GM19467 (cell line): ENCODE results near the gene ERICH6.
A peak's percentile ranks its signal among the peaks of the same experiment; 100 is the strongest.

Experiments
- ATAC-seq: cut with Tn5 transposase; IDR thresholded peaks from one replicate; pipeline ENCODE4 v1.9.1; 2021; ENCODE audit warnings: mild to moderate bottlenecking, moderate library complexity; ENCODE audit not compliant: unreplicated experiment

Gene ERICH6

DNA sequence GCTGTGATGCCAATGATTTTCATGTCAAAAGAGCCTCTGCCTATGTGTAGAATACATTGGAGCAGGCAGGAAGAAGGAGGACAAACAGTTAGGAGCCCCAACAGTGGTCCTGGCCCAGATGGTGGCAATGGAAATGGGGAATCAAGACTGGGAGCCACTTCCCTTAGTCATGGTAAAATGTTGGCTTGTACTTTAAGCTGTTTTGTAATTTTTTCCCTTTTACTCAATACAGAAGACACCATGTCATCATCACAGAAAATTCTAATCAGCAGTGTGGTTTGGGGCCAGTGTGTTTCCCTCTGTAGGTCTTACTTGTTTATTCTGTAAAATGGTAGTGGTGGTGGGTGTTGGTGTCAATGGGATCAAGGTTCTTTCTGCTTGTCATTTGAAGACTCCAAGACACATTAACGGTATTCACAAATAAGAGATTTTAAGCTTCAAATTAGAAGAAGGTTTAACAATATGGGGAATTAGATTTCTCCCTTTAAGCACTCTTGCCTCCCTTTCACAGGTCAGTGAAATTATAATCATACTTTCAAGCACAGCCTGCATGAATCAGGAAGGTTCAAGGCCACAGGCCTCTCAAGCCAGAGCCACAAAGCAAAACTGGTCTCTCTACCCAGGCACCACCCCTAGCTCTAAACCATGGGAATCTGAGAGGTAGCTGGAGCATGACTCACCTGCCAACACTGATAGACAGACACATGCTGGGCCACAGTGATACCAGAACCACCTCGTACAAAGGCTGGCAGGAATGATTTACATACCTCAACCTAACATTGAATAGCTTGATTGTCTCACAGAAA lies 34.4 kb upstream of the ERICH6 start:
- ATAC-seq, result no peak

DNA sequence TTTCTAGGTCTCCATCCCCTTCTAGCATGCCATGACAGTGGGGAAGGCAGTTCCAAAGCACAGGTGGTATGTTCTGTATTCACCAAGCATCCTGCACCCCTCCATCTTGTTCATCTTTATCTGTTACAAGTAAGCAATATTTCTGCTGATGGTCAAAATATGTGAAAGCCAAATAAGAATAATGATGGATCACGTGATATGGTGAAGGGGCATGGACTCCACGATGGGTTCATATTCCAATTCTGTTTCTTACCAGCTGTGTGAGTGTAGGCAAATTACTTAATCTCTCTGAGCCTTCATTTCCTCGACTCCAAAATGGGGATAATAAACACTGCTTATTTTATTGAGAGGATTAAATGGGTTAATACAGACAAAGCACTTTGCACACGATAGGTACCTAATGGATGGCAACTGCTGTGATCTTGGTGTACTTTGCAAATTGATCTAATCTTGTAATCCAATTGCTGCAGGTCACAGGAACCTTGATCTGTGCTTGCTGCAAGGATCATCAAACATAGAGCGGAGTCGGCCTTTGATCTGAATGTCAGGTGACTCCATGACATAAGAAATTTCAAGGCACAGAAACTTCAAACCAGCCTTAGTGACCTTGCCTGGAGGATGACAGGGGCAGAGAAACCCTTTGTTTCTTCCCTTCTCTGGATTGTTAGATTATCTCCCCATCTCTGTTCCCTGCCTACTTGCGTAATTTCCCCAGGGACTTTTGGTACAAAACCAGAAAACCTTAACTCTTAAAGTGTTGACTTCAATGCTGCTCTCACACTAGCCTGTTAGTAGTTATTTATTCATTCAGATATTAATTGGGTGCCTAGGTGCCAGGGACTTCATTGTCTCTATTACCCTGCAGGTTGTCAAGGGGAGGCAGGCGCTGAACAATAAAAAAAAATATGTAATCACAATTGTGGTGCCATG lies 33.4 kb upstream of the ERICH6 start:
- ATAC-seq, result no peak

DNA sequence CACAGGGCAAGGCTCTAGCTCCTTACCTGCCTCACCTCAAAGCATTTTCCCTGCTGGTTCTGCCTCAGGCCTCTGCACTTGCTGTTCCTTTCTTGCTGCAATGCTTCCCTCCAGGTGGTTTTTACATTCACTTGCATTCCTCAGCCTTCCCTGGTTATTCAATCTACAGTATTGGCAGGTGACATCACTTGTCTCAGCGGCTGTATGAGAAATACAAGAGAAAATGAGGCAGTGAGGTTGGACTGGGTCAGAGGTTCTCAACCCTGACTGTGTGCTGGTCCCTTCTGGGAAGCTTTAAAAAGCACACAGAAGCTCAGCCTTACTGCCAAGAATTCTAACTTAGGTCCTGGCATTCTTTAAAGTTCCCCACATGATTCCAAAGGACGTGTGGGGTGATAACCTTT lies 32.6 kb upstream of the ERICH6 start:
- ATAC-seq, result no peak

DNA sequence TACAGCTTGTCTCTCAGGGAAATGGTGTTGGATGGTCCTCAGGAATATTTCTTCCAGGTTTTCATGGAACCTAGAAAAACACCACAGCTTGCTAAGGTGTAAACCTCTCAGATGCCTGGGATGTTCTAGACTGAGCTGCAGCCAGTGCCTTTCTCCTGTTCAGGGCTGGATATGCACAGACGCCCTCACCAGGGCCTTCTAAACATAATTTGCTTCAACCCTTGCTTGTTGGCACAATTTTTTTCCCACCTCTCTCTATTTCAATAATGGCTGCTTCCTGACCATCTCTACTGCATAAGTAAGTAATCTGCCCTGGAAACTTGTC lies 31.0 kb upstream of the ERICH6 start:
- ATAC-seq, result no peak

DNA sequence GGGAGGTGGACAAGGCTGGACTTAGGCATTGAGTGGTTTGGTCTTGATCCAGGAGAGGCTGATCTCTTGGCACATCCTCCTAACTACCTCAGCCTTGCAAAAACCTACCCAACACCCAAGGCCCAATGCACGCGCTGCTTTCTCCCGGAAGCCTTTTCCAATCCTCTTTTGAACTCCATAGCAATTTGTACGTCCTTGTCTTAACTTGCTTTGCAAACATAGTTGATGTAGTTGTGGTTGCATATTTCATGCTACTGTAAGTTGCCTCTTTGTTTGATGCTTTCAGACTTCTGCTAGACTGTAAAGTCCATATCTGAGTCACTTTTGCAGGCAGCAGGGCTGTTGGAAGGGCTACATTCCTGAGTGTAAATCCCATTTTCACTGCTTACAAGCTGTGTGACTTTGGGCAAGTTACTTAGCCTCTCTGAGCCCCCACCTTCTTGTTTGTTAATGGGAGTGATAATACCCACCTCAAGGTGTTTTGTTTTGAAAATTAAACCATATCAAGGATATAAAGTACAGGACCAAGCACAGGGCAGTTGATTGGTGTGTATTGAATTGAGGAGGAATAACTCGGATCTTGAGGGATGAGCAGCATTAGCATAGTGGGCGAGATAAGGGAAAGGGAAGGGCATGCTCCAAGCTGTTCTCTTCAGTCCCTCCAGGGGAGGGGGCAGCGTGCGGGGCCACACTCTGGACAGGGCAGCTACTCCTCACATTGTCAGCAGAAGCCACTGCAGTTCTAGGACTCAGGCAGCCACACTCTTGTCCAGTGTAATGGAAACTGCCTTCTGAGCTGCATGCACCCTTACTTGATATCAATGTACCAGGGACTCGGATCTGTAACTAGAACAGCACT lies 30.4 kb upstream of the ERICH6 start:
- ATAC-seq, result no peak

DNA sequence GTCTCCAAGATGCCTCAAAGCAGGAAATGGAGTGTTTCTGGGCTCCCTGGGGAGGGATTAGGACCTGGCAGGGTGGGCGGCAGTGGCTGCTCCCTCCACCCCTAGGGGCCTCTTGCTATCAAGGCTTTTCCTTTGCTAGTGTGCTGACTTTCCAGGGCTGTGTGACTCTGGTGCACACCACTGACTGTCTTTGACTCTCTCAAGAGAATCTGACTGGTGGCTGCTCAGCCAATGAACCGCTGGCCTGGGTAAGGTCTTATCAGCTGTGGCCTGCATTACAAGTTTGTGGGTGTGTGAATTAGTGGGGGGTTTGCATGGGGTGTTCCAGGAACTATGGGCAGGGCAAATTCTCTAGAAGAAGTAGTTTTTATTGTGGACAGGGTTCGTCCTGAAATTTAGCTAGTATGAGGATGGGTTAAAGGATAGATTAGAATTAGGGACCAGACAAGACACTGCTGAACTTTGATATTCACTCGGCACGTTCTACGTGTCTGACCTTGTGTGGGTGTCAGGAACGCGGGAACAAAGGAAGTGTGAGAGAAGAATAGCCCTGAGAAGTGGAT lies 29.7 kb upstream of the ERICH6 start:
- no peak for ATAC-seq

DNA sequence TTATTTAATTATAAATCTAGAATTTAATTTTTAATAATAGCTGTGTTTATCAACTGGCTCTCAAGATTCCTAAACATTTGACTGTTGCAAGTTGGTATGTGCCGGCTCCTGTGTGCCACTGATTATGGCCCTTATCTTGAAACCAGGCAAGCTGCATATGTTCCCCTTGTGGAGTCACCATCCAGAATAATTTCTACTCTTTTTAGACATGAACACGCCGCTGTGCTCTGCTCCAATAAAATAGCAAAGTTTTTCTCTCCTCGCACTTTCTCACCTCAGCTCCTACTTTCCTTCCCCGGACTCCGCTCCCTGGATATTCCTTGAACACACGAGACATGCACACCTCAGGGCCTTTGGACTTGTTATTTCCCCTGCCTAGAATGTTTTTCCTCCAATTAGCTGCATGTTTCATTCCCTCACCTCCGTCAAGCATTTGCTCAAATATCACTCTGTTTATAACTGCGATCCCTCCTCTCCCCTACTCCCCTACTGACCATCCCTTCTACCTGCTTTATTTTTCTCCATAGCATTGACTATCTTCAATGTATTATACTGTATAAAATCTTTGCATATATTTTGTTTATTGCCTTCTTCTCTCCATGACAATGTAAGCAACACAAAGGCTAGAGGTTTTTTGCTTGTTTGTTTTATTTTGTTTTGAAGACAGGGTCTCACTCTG lies 26.1 kb upstream of the ERICH6 start:
- ATAC-seq, result no peak

DNA sequence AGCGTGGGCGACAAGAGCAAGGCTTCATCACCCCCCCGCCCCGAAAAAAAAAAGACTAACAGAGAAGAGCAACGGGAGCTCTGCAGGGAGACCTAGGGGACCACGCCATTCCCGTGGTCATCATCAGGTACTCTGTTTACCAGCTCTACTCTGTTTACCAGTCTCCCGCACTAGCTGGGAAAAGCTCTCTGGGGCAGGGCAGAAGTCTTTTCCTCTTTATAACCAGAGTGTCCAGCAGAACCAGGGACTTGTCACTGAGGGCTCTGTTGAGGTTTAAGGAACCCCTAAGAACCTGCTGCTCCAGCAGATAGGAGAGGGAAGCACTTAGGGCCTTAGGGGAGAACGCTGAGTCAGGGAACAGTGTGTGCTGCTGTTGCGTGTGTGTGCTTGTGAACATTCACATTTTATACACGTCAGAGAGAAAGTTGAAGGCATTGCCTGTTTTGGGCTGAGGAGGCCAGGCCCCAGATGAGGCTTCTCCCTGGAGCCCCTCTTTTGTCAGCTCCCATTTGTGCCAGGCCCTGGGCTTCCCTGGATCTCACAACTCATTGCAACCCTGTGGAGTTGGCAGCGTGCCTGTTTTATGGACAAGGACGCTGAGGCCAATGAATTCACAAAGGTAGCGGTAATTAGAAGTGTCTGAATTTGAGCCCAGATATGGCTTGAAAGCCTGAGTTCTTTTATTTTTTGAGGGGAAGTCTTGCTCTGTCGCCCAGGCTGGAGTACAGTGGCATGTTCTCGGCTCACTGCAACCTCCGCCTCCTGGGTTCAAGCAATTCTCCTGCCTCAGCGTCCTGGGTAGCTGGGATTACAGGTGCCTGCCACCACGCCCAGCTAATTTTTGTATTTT lies 24.2 kb upstream of the ERICH6 start:
- no peak for ATAC-seq

DNA sequence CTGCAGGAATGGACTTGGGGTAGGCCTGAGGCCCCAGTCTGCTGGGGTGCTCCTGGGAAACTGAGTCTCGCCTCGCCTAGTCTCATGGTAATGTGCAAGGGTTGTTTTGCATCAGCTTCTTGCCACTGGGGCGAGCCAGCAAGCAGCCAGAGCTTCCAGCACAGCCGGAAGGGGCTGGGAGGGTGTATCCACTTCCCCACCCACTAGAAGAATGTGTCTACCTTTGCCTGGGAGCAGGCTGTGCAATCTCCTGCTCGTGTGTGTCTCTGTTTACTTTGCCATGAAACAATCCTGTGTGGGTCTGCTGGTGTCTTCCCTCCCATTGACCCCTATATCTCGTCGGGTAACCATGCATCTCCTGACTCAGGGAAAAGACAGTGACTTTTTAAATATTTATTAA lies 21.8 kb upstream of the ERICH6 start:
- no peak for ATAC-seq

DNA sequence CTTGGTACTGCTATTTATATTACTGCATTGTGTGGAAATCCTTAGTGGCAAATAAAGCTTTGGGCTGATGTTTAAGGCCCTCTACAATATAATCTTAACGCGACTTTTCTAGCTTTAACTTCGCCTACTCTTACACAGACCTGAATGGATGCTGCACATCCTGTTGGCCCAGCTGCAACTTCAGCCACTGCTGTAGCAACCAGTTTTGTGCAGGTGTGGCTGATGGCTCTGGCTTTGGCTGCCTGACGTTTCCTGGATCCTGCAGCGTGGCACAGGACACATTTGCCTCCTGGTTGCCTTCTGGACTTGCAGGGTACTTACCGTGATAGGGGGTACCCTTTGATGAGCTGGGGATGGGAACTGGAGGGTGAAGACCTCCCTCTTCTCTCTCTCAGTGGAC lies 20.2 kb upstream of the ERICH6 start:
- no peak for ATAC-seq

DNA sequence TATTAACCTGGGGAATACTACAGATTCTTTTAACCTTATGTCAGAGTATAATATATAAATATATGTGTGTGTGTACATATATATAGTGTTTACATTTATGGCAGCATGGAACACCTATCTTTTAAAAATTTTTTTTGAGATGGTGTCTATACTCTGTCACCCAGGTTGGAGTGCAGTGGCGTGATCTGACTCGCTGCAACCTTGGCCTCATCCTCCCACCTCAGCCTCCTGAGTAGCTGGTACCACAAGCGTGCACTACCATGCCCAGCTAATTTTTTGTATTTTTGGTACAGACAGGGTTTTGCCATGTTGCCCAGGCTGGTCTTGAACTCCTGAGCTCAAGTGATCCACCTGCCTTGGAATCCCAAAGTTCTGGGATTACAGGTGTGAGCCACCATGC lies 18.5 kb upstream of the ERICH6 start:
- no peak for ATAC-seq

DNA sequence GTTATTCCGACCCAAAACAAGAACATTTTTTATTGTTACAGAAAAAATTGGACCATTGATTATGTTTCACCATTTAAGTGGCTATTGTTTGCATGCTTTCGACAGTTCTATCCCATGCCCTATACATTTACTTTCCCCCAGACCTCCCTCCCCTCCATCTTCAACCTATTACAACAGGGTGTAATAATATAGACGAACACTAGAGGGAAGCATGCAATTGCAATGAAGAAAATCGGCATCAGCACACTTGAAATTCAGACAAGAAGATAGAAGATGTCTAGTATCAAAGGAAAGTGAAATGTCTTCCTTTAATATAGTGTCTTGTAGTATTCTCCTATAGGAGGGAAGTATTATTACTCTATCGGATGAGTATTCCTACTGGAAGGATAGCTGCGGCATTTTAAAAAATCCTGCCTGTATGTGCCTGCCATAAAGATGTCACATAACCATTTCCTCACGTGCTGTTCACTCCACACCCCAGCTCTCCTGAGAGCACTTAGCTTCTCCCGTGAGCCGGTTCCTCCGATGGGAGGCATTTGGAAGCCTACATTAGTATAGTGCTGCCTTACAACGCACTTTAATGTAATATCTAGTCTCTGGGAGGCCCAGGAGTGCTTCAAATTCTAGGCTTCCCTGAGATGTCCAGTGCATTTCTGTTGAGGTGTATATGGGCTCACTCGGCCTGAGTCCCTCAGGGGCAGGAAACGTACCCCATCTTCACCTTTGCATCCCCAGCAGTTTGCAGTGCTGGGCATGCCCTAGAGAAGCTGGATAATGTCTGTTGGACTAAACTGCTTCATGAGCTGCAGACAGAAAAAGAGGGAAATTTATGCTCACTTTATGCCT lies 17.8 kb upstream of the ERICH6 start:
- no peak for ATAC-seq

DNA sequence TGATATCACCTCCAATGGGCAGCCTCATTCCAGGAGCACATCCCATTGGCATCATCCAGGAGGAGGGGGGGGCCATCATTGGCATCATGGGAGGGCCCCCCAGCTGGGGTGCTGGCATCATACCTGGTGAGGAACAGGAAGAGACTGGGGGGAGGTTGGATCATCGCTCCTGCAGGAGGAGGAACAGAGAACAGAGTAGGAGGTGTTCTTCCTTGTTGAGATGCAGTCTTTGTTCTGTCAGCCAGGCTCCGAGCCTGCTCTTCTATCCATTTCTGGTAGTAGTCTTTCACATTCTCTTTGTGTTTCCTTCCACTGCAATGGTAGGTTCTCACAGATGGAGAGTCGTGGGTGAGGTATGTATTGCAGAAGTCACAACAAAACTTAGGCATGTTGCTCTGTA lies 16.7 kb upstream of the ERICH6 start:
- no peak for ATAC-seq

DNA sequence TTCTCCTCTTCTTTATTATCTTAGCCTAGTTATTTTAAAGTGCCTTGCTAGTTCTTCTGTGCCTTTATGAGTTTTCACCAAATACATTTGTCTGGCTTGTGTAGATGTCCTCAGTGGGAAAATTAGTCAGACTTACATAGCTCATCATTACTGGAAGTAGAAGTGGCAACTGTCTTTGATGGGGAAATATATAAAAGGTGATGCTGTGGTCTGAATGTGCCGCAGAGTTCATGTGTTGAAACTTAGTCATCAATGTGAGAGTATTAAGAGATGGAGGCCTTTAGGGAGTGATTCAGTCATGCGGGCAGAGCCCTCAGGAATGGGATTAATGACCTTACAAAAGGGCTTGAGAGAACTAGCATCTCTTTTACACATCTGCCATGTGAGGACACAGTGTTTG lies 6.4 kb upstream of the ERICH6 start:
- ATAC-seq, result no peak

DNA sequence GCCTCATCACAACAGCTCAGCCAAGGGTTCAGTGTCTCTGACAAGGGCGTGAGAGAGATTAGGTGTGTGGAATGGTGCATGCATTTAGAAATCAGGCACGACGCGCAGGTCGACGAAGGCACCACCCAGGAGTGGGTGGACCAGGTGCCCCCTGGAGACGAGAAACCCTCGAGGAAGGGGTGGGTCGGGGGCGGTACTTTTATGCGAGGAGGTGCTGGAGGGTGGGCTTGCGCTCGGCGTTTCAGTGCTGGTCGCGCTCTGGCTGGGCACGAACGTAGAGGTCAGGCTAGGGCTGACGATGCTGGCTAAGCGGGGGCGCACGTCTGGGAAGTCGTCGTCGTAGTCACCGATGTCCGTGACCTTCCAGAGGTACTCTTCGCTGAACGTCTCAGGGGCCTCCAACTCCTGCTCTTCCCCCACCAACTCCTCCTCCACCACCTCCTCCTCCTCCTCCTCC lies 393 bp downstream of the ERICH6 start:
- ATAC-seq, result peak; percentile 24

DNA sequence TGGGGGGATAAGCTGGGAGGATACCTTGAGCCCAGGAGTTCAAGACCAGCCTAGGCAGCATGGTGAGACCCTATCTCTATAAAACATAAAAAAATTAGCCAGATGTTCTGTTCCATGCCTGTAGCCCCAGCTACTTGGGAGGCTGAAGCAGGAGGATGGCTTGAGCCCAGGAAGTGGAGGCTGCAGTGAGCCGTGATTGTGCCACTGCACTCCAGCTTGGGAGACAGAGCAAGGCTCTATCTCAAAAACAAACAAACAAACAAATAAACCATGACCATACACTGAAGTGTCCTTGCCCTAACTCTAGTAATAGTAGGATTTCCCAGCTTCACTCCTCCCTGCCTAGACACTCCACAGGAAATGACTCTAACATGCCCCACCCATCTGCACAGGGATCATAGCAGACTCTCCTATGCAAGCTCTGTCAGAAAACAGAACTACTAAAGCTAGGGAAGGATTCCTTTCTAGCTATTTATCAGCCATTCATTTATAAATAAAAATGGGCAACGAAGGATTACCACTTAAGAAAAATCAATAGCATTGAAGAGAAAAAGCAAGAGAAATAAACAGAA lies 4.6 kb downstream of the ERICH6 start:
- no peak for ATAC-seq

DNA sequence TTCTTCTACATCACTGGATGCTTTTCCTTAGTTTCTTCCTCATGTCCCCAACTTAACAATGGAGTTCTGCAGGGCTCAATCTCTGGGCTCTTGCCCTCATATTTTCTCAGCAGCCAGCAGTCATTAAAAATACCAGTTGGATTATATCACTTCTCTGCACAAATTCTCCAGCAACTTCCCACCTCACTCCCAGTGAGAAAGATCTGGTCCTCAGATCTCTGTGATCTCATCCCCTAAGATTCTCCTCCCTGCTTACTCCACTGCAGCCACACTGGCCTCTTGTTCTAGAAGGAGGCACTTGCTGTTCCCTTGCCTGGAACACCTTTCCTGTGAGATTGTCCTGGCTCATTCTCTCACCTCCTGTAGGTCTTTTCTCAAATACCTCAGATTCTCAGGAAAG lies 6.1 kb downstream of the ERICH6 start:
- no peak for ATAC-seq

DNA sequence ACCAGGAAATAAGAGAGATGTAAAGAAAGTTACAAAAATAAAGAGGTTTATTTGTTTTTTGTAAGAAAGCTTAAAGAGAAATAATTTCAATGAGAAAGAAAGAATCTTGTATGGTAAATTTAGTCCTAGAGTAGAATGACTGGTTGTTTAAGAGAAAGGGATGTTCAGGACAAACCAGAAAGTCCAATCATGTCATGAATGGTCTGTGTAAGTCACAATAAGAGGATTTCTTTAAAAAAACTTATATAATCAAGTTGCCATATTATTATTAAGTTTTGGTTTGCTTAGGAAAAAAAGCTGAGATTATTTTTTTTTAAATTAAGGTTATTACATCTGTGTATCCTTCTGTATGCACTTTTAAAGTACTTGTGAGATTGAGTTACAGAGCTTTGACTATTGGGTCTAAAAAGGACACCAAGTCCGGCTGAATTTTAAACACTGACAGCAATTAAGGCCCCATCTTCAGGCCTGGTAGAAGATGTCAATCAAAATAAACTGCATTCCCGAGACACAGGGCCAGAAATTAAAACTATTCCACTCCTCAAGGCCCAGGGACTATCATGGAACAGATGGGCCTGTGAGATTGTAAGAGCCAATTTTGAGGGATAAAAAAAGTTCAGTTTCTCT lies 12.2 kb downstream of the ERICH6 start:
- ATAC-seq, result no peak
